Right forelimb (tissue), 1 donor: ENCODE results near the gene RPS21.

Experiments
- DNase-seq: peaks from one replicate; pipeline ENCODE4 v3.0.0-alpha.2; 2018

The RPS21 gene

GRCh38 chr20:62428002-62428372 lies 41.1 kb downstream of the RPS21 start:
- no peak for DNase-seq

GRCh38 chr20:62428396-62429295 lies 41.7 kb downstream of the RPS21 start:
- no peak for DNase-seq

GRCh38 chr20:62429455-62430310 lies 42.8 kb downstream of the RPS21 start:
- DNase-seq = no peak

- no peak for DNase-seq
Observed at GRCh38 chr20:62430311-62430853, 43.5 kb downstream of the RPS21 start.

- no peak for DNase-seq
Observed at GRCh38 chr20:62430866-62431447, 44.1 kb downstream of the RPS21 start.

- no peak for DNase-seq
Observed at GRCh38 chr20:62433658-62434497, 47.0 kb downstream of the RPS21 start.

- DNase-seq = no peak
Observed at GRCh38 chr20:62436692-62437091, 49.8 kb downstream of the RPS21 start.

GRCh38 chr20:62437496-62437895 lies 50.6 kb downstream of the RPS21 start:
- DNase-seq = no peak

- no peak for DNase-seq
Observed at GRCh38 chr20:62437927-62438326, 51.0 kb downstream of the RPS21 start.
